ENCODE data around the gene CCDC146.

The CCDC146 gene

GRCh38 chr7:77252506-77252905 is 130.1 kb downstream of the CCDC146 start:
- no peak for DNase-seq (ENCODE audit: low read depth)
- no peak for TF ChIP-seq CTCF (IDR thresholded peaks at IDR 0.05; ENCODE audit: insufficient read depth, low read depth, low read length, missing control alignments)
- no peak overlapping the region for H3K4me3 ChIP-seq (ENCODE audit: low read depth, low read length)

DNA sequence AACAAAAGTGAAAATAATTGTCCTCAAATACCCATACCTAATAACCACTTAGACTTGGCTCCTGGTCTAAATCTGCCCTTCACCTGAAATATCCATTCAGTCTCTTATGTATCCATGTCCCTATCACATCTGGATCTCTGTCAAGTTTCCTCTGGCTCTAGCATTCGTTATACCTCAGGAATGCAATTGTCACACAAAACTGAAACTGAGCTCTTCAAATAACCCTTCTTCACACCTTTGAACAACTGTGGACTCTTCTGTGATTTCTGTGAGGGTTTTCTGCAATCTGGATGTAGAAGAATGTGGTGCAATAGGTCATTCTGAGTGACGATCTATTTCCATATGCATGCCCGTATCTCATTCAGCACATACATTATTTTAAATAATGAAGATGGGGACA is 130.7 kb downstream of the CCDC146 start:
- TF ChIP-seq CTCF (IDR thresholded peaks at IDR 0.05; ENCODE audit: insufficient read depth, low read depth, low read length, missing control alignments) = no peak
- H3K4me3 ChIP-seq (ENCODE audit: low read depth, low read length) = no peak overlapping the region
- DNase-seq (ENCODE audit: low read depth) = no peak

DNA sequence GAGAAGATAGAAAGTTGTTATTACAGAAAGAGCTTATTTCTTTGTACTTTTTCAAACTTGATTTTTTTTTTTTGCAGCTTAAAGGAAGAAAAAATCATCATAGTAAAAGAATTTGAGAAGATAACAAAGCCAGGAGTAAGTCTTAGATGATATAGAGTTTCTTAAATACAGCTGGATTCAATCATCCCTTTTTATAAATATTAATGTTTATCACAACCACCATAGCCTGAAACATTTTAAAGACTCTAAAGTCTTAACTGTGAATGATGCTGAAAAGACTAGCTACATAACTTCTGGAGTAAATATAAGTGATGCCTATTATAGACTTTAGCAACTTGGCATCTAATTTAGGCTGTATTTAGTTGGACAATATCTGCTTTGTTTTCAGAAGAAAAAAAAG is 132.0 kb downstream of the CCDC146 start:
- TF ChIP-seq CTCF (IDR thresholded peaks at IDR 0.05; ENCODE audit: insufficient read depth, low read depth, low read length, missing control alignments) = no peak
- DNase-seq (ENCODE audit: low read depth) = no peak
- no peak overlapping the region for H3K4me3 ChIP-seq (ENCODE audit: low read depth, low read length)

GRCh38 chr7:77254915-77255314 is 132.5 kb downstream of the CCDC146 start:
- no peak for TF ChIP-seq CTCF (IDR thresholded peaks at IDR 0.05; ENCODE audit: insufficient read depth, low read depth, low read length, missing control alignments)
- no peak overlapping the region for H3K4me3 ChIP-seq (ENCODE audit: low read depth, low read length)
- no peak for DNase-seq (ENCODE audit: low read depth)

- no peak overlapping the region for H3K4me3 ChIP-seq (ENCODE audit: low read depth, low read length)
- no peak for DNase-seq (ENCODE audit: low read depth)
- no peak for TF ChIP-seq CTCF (IDR thresholded peaks at IDR 0.05; ENCODE audit: insufficient read depth, low read depth, low read length, missing control alignments)
Observed at GRCh38 chr7:77258014-77258413, 135.6 kb downstream of the CCDC146 start.

- TF ChIP-seq CTCF (IDR thresholded peaks at IDR 0.05; ENCODE audit: insufficient read depth, low read depth, low read length, missing control alignments) = no peak
- no peak for DNase-seq (ENCODE audit: low read depth)
- H3K4me3 ChIP-seq (ENCODE audit: low read depth, low read length) = no peak overlapping the region
Observed at GRCh38 chr7:77258593-77258992, 136.2 kb downstream of the CCDC146 start.

DNA sequence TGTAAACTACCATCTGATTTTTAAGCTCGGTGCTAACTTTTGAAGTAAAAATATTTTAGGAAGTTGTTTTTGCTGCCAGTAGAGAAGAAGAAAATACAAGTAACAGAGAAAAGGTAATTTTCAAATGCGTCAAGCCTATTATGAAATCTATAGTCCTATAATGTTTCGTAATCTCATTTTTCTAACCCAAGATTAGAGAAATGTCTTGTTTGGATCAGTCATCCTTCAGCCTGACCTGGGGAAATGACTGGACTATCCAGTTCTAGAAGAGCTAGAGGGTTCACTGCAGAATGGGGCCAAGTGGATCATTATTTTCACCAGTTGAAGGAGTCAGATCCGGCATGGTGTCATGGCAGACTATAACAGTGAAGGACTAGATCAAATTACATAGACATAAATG is 139.9 kb downstream of the CCDC146 start:
- TF ChIP-seq CTCF (IDR thresholded peaks at IDR 0.05; ENCODE audit: insufficient read depth, low read depth, low read length, missing control alignments) = no peak
- no peak for DNase-seq (ENCODE audit: low read depth)
- no peak overlapping the region for H3K4me3 ChIP-seq (ENCODE audit: low read depth, low read length)

Data from GM12865 (cell line).